CD4-positive, alpha-beta T cell treated with Interleukin-17A for 1 hour (primary cell): ENCODE measurements around the gene ARHGAP18.

ENCODE experiments used
- DNase-seq: peaks from one replicate; pipeline ENCODE4 v3.0.0-alpha.2; 2020

Gene ARHGAP18

GRCh38 chr6:129662980-129663431 lies 47.0 kb downstream of the ARHGAP18 start:
- DNase-seq: no peak

DNA sequence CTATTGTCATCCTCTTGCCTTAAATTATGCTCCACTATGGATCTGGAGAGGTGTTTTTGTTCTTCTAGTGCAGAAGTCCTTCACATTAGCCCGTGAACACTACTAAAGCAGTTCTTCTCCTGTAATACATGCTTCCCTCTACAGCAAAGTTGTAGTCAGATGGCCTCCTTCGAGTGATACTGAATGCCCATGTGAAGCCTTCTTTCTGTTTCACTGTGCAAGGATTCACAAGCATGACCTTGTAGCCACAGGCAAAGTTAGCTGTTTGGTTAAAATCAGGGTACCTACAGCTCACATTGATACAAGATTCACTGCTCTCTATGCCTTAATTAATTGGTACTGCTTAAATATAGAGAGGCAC lies 47.6 kb downstream of the ARHGAP18 start:
- DNase-seq: no peak

DNA sequence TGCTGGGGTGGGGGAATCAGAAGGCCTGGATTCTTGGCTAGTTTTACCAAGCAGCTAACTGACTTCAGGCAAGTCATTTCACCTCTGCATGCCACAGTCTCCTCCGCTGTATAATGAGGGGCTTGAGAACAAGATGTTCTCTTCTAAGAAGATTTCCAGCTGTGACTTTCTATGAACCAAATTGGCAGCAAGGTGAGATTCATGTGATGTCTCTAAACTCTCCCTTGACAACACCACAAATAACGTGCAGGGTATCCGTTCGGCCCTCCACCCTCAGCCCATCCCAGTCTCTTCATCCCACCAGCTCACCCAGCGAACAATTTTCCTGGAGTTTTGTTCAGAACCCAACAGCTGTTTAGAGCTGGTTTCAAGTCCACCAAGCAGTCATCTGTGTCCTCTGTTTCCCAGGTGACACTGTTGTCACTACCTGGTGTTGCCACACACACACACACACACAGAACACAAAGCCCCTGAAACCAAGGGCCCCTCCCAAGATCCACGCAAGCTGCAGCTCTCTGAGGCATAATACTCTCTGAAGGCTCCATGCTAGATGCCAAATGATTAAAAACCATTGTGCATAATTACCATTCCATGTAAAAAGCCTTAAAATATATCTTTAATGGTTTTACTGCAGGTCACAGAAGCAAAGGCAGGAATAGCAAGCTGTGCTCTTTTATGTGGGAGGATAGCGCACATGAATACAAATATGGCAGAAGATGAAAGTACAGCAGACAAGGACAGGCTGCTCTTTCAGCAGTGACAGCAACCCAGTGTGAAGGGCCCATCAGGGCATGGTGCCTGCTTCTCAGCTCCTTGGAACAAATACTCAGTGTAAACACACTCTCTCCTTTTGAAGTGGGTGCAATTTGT lies 48.2 kb downstream of the ARHGAP18 start:
- DNase-seq: no peak

DNA sequence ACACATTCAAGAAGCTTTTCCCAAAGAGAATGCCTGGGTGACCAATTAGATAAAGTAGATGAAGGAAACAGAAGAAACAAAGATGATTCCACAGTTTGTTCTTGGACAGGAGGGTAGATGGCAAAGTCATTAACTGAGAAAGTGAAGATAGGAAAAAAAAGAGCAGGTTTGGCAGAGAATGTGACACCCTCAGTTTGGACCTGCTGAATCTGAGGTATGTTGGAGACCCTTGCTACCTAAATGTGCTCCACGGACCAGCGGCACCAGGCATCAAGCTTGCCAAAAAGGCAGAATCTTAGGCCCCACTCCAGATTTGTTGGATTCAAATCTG lies 49.7 kb downstream of the ARHGAP18 start:
- no peak for DNase-seq

DNA sequence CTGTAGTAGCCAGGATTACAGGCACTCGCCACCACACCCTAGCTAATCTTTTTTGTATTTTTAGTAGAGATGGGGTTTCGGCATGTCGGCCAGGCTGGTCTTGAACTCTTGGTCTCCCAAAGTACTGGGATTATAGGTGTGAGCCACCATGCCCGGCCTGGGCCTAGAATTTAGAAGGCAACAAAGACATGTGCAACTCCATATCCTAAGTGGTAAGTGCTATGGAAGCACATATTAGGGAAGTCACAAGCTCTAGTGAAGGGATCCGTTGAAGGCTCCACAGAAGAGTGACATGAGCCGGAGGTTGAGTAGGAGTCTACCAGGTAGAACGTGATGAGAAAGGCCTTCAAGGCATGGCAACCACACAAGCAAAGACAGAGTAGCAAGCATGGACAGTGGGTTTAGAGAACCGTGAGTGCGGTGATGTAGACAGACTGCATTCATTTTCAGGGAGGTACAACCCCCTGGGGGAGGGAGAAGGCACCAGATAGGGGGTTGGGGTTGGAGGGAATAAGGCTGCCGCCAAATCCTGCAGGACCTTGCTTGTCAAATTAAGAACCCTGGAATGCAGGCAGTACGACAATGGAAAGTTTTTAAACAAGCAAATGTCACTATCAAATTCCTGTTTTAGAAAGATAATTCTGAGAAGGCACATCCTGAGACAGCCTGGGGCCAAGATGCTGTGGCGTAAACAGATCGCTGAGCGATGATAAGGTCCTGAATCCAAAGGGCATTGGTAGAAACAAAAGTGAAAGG lies 50.2 kb downstream of the ARHGAP18 start:
- no peak for DNase-seq

DNA sequence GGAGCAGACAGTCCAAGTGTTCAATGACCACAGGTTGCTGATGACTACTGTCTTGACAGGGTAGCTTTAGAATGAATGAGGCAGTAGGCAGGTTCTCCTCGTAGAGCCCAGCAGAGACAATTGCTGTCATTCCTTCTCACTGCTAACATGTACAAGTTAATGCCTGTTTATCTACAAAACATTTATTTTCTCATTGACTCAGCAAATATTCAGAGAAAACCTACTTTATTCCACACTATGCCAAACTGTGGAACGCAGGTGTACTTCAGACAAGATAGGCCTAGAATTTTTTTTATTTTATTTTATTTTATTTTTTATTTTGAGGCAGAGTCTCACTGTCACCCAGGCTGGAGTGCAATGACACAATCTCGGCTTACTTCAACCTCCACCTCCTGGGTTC lies 50.8 kb downstream of the ARHGAP18 start:
- DNase-seq: no peak

DNA sequence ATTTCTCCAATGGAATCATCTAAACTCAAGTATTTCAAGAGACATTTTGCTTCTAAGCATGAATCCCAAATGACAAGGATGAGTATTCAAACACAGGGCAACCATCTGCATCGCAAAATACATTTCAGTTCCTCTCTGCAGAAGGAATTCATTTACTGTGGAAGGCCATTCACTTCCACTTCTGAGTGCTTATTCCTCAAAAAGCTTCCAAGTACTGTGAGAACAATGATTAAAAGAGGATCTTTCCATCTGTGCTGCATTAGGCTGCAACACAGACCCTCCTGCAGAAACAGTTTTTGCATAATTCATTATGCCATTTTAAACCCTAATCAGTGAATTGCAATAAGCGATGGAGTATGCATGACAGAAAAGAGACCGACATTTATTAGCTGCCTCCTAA lies 52.5 kb downstream of the ARHGAP18 start:
- DNase-seq: no peak

DNA sequence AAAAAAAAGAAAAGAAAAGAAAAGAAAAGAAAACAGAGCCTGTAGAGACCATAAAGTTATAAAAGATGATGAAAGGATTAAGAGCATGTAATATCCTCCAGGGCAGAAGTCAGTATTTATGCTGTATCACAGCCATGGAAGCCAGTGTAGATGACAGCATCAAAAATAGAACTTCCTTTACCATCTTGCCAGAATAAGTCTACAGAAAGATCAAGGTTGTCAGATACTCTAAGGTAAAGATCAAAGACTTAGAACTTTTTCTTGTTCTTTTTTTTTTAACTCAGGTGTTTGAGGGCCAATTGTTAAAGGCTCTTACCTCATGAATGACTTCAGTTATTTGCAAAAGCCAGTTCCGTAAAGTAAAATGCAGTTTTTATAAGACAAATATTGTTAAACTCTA lies 54.6 kb downstream of the ARHGAP18 start:
- no peak for DNase-seq

DNA sequence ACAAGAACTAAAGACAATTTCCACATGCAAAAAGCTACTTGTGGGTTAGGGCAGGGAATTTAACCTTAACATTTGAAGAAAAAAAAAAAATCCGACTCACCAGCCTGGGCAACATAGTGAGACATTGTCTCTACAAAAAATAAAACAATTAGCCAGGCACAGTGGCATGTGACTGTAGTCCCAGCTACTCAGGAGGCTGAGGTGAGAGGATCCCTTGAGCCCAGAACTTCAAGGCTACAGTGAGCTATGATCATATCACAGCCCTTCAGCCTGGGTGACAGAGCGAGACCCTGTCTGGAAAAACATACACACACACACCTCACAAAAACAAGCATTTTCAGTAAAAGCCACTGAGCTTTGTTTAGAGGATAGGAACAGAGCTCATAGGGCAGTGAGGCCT lies 56.2 kb downstream of the ARHGAP18 start:
- DNase-seq: no peak

GRCh38 chr6:129653229-129653628 lies 56.7 kb downstream of the ARHGAP18 start:
- no peak for DNase-seq

DNA sequence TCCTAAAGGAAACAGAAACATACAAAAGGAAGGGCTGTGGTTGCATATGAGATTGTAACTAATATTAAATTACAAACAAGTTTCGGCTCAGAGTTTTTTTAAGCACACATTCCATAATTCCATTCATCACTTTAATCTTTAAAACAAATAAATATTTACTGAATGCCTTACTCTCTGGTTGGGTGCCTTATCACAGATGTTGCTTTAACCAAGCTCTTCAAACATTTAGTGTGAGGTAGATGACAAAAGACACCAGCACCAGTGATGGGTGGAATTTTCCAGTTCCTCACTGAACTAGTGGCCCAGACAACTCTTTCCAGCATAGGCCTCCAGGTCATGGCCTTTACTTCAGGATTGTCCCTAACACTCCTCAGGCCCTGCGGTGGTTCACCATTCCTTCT lies 58.7 kb downstream of the ARHGAP18 start:
- DNase-seq: no peak

- DNase-seq: no peak
Measured at GRCh38 chr6:129648819-129649491, 61.0 kb downstream of the ARHGAP18 start.

- DNase-seq: no peak
Measured at GRCh38 chr6:129647044-129647443, 62.9 kb downstream of the ARHGAP18 start.

DNA sequence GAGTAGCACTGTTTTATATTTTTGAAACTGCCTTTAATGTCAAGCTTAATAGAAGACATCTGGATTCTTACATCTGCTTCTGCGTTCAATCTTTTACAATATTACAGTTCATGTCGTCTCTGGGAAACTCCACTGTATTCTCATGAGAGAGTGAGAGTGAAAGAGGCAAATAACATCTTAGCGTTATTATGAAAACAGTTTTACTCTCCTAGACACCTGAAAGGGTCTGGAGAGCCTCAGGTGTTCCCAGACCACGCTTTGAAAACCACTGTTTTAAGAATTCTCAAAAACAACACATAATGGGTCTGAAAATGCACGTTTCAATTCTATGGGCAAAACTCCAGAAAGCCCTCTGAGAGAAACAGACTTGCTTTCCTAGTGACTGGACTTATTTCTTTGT lies 63.3 kb downstream of the ARHGAP18 start:
- no peak for DNase-seq

DNA sequence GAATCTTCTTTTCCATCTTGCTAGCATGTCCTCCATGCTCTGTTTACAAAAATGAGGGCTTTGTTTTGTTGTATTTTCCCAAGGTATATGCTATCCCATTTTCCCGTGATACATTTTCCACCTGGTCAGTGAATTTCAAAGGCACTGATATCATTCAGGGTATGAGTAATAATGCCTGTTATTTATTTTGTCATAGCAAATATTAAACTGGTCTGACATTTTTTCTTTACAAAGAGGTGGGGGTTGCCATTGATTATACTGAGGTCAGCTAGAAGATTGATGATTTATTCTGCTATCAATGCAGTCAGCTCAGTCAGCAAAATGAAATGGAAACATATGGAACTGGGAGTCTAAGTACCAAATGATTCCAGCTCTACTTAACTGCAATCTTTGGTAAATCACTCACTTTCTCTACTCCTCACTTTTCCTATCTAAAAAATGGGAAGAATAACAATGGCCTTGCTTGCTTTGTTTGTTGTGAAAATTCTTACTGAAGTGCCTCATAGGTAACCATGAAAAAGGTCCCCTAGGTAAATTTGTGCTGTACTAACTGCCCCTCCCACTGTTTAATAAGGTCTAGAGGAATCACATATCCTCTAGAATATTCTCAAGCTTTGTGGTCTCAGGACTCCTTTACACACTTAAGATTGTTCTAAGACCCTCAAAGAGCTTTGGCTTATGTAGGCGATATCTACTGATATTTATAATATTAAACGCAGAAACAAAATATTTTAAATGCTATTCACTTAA lies 64.0 kb downstream of the ARHGAP18 start:
- no peak for DNase-seq

DNA sequence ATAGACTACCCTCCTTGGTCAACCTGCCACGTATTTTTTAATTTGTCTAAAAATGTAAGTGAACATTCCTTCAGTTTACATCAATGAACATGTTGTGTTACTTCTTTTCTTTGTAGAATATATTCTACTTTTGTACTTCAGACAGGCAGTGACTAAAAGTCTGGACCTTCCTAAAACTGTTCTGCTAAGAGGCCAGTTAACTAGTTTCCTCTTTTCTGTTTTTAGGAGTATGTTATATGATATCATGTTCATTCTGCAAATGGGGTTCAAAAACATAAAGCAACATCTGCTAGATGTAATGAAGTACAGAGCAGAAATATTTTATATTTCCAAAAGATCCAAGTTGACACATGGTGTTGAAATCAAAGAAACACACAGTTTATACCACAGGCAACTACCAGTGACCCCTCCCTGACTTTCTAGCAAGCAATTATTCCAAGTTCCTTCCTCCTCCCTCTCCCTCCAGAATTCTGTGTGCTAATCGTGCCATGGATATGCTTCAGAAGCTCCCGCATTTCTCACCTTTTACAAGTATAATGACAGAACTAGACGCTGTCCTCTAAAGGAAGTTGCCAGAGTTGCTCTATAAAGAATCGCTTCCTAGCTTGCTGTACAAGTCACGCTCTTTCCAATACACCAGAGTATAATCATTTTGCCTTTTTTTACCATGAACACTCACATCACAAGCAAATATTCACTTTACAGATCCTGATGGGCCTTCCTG lies 64.7 kb downstream of the ARHGAP18 start:
- no peak for DNase-seq

GRCh38 chr6:129644567-129645015 lies 65.4 kb downstream of the ARHGAP18 start:
- no peak for DNase-seq

- DNase-seq: no peak
Measured at GRCh38 chr6:129643968-129644367, 66.0 kb downstream of the ARHGAP18 start.

GRCh38 chr6:129643176-129643575 lies 66.8 kb downstream of the ARHGAP18 start:
- DNase-seq: no peak

- DNase-seq: no peak
Measured at GRCh38 chr6:129642322-129642721, 67.7 kb downstream of the ARHGAP18 start.

DNA sequence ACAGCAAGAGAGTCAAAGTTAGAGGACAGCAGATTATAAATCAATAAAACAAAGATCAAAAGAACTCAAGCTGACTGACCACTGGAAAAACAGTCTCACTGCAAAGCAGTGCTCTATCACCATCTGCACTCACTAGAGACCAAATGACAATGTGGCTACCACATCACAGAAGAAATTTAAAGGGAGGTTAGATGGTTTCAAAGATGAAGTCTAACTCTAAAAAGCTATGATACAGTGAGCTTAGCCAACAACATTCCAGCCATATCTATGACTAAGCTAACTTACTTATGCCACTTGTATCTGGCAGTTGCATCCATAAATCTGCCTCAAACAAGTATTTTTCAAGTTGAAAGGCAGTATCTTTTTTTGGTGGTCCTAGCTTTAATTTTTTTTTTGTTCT lies 68.6 kb downstream of the ARHGAP18 start:
- no peak for DNase-seq

- no peak for DNase-seq
Measured at GRCh38 chr6:129638686-129639085, 71.3 kb downstream of the ARHGAP18 start.
